ENCODE results near the gene YTHDC1.
"Not testable (repeated sequence)": the region's sequence is repeated elsewhere in the genome, so short reads cannot be mapped to it uniquely, and the experiment has no call there.

The YTHDC1 gene

GRCh38 chr4:68349649-68350360 is at the start of gene YTHDC1:
Gene YTHDC1, minus strand, starts transcription at chr4:68350090. Its CDS starts 337 bp downstream, at chr4:68349753.
- DNase-seq = peak; percentile 96

DNA sequence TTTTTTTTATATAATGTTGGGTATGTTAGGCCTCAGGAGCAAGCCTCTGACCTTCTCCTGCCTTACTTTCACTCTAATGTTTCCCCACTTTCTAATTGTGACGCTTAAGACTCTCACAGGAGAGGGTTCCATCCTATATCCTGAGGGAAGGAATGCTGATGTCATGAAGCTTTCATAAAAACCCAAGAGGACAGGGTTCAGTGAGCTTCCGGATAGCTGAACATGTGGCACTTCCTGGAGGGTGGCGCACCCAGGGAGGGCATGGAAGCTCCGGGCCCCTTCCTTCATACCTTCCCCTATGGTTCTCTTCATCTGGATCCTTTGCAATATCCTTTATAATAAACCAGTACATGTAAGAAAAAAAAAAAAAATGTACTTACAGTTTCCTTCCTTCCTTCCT is 49.4 kb upstream of the YTHDC1 start:
- DNase-seq = no peak

- DNase-seq = no peak
Observed at GRCh38 chr4:68396756-68397155, 46.9 kb upstream of the YTHDC1 start.

DNA sequence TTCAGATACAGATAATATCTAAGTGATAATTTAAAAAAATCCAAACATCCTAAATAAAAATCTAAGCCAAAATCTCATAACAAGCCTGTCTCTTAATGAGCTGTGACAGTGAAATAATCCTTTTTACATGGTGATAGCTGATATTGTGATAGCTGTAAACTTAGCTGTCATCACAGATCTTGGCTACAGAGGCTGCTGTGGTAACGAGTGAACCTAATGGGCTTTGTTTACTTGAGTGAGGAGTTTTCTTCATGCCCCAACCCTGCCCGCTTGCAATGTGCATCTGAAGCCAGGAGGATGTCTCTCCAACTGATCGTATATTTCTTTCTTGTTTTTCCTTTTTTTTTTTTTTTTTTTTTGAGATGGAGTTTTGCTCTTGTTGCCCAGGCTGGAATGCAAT is 41.5 kb upstream of the YTHDC1 start:
- no peak for DNase-seq

DNA sequence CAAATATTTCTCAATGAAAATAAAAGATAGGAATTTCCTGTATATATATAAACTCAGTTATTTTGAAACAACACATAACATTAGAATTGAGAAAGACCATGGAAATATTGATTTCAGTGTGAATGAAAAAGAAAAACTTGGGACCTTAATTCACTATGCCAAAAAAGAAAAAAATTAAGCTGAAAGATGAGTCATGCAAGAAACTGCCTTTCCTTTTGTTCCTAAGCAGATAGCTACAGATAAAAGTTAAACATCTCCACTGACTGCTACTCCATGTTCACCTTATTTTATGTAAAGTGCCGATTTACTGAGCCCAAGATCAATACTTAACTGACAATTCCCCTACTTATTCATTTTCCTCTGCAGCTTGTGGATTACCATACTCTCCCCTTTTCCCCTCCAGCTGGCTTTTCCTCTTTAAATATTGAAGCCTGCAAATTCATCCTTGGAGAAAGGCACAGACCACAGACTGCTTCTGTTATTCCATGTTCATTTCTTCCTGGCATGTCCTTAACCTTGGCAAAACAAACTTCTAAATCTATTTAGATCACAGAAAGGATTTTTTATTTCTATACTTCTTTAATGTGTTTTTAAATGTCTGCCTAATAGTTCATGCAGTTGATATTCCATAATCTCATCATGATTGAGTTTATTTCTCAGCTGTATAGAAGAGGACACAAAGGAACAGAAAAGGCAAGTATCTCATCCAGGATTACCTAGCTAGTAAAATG is 40.5 kb upstream of the YTHDC1 start:
- no peak for DNase-seq

DNA sequence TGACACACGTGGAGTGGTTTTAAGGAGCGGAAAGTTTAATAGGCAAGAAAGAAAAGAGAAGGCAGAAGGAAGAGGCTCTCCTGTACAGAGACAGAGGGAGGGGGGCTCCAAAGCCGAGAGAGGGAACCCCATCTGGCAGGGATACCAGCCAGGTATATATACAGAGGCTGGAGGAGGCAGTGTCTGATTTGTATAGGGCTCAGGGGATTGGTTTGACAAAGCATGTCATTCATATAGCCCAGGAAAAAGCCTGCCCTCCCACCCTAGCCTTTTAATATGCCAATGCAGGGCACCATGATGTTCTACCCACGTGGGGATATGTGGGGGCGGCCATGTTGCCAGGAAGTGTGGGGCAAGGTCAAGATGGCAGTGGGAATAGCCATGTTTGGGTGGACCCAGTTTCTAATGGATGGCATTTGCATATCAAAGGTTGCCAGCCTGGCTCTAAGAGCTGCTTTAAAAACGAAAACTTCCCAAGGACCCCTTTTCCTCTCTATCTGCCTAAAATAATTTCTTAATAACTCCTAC is 39.6 kb upstream of the YTHDC1 start:
- not testable (repeated sequence) for DNase-seq

- DNase-seq = no peak
Observed at GRCh38 chr4:68388347-68388865, 38.5 kb upstream of the YTHDC1 start.

- no peak for DNase-seq
Observed at GRCh38 chr4:68385267-68385666, 35.4 kb upstream of the YTHDC1 start.

DNA sequence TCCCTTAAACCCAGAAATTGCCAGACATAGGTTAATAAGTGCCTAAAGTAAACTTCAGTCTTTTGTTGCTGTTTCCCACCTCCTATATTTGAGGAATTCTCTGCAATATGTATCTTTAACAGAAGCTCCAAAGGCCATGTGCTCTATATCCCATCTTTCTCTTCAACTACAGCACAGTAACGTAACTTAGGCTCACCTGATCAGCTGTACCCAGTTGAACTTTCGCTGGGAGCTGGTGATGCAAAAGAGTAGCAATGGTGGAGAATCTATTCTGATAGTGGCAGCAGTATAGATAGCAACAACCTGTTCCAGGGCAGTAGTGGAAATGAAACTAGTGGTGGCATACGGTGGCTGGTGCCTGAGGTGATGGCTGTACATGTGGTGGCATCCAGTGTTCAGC is 33.2 kb upstream of the YTHDC1 start:
- DNase-seq = no peak

DNA sequence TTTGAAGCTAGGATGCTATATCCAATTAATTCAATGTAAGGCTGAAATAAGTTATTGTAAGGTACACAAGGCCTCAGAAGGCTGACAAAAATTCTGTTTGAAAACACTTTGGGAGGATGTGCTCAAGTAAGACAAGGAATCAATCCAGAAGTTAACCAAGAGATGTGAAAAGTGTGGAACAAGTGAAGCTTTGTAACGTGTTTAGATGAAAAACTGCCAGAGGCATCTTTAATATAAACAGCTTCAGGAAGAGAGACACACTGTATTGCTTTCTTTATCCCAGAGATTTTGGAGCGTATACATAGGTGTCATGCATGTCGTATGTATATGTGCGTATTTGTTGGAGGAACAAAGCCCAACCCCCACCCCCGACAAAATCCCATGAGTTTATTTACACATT is 28.3 kb upstream of the YTHDC1 start:
- no peak for DNase-seq

GRCh38 chr4:68375667-68376559 is 26.0 kb upstream of the YTHDC1 start:
- peak; percentile 5 for DNase-seq

GRCh38 chr4:68373513-68373912 is 23.6 kb upstream of the YTHDC1 start:
- peak; percentile 34 for DNase-seq

GRCh38 chr4:68372588-68372987 is 22.7 kb upstream of the YTHDC1 start:
- DNase-seq = no peak

GRCh38 chr4:68369142-68369805 is 19.4 kb upstream of the YTHDC1 start:
- no peak for DNase-seq

GRCh38 chr4:68368691-68369131 is 18.8 kb upstream of the YTHDC1 start:
- DNase-seq = no peak

DNA sequence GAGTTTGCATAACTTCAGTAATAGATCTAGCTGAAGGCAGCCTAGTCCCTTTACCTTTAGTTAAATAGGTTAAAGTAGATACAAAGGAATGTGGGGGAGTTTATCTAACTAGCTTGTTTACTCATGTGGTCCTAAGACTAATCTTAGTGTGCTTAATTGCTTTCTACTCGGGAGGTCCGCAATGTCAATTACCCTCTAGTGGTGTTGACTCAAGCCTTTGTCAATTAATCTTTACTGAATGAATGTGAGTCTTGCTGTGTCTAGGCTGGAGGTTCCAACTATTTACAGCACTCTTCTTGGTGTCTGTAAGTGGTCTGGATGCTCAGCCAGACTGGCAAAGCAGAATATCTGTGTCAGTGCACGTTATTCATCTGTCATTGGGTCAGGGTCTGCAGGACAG is 17.9 kb upstream of the YTHDC1 start:
- DNase-seq = no peak

GRCh38 chr4:68366600-68366999 is 16.7 kb upstream of the YTHDC1 start:
- no peak for DNase-seq

DNA sequence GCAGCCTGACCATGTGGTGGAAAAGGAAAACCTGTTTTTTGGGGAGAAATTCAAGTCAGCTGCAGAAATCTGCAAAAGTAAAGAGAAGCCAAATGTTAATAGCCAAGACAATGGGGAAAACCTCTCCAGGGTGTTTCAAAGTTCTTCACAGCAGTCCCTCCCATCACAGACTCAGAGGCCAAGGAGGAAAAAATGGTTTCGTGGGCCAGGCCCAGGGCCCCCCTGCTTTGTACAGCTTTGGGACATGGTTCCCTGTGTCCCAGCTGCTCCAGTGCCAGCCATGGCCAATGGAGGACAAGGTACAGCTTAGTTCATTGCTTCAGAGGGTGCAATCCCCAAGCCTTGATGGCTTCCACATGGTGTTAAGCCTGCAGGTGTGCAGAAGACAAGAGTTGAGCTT is 15.2 kb upstream of the YTHDC1 start:
- no peak for DNase-seq

DNA sequence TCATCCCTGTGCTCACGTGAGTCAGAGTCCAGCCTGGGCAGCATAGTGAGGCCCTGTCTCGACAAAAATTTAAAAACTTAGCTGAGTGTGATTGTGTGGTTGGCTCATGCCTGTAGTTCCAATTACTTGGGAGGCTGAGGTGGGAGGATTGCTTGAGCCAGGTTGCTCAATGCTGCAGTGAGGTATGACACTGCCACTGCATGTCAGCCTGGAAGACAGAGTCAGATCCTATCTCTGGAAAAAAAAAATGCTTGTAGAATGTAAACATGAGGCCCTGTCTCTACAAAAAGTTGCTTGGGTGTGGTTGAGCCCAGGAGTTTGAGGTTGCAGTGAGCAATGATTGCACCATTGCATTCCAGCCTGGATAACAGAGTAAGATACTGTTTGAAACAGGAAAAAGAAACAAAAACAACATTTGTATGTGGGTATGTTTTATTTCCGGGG is 11.3 kb upstream of the YTHDC1 start:
- no peak for DNase-seq

GRCh38 chr4:68360231-68360968 is 10.5 kb upstream of the YTHDC1 start:
- DNase-seq = no peak

GRCh38 chr4:68359508-68359907 is 9.6 kb upstream of the YTHDC1 start:
- DNase-seq = no peak

GRCh38 chr4:68358988-68359387 is 9.1 kb upstream of the YTHDC1 start:
- no peak for DNase-seq
